ENCODE measurements around the gene PLPP3. TPM values are rescaled to one million over a fixed set of nuclear protein-coding genes. Genes with fewer than 3 reads are reported as not detected.

Gene PLPP3
- total RNA-seq, 1 donor from 2014 or later, result 106 TPM

DNA sequence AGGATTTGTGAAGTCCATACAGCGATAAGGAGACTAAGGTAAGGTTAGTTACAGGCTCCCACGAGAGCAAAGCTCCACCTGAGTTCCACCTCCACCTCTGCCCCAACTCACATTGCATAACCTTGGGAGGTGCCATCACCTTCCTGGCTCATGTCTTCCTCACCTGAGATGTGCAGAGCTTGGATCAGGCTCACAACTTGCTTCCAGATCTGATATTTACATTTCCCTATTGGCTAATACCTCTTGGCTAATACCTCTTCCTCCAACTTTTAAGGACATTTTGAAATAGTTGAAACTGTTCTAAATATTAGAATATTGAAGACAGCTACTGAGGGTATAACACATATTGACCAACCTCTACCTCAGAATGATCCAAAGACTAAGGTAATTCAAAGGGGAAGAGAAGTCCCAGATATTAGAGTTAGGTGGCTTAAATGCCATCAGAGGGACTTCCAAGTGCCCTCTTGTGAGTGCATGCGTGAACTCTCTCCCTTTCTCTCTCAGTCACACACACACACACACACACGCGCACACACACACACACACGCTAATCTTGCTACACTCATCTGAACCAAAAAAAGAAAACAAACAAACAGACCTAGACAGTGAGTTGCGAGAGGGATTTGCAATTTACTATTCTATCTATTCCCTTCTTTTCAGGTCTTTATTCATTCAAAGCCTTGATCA lies 134.3 kb downstream of the PLPP3 start:
- TF ChIP-seq, protein P1, sequence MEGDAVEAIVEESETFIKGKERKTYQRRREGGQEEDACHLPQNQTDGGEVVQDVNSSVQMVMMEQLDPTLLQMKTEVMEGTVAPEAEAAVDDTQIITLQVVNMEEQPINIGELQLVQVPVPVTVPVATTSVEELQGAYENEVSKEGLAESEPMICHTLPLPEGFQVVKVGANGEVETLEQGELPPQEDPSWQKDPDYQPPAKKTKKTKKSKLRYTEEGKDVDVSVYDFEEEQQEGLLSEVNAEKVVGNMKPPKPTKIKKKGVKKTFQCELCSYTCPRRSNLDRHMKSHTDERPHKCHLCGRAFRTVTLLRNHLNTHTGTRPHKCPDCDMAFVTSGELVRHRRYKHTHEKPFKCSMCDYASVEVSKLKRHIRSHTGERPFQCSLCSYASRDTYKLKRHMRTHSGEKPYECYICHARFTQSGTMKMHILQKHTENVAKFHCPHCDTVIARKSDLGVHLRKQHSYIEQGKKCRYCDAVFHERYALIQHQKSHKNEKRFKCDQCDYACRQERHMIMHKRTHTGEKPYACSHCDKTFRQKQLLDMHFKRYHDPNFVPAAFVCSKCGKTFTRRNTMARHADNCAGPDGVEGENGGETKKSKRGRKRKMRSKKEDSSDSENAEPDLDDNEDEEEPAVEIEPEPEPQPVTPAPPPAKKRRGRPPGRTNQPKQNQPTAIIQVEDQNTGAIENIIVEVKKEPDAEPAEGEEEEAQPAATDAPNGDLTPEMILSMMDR (IDR thresholded peaks at IDR 0.05), result no peak
- Histone ChIP-seq H3K27ac (no peak overlapping the region), H3K36me3 (no peaks in the 10 kb centered on the region), H3K9me3 (no peaks in the 10 kb centered on the region), H3K4me1 (peaks cover 32% of the 10 kb centered on the region), H3K27me3 (ENCODE audit: low read depth) (no peaks in the 10 kb centered on the region), H3K4me3 (no peak overlapping the region)
- ATAC-seq (peak; percentile 9 to 15), DNase-seq (no peak)
- intact Hi-C loops (cut with DNase I), result no loop called here

Other genes with a start within 250 kb of the PLPP3 start
- 1.9 TPM for gene PRKAA2, start 65.8 kb upstream of the PLPP3 start, total RNA-seq
- gene FYB2, start 239.8 kb upstream of the PLPP3 start, total RNA-seq, result 3.8 TPM

Measured in lower lobe of right lung (tissue), 2 donors.